H9 (cell line): ENCODE data around the gene KRT9. TPM values are rescaled to one million over a fixed set of nuclear protein-coding genes. Genes with fewer than 3 reads are reported as not detected.

Experiments used
- DNase-seq: peaks from one replicate; pipeline ENCODE4 v3.0.0-alpha.2; 2017
- H2AFZ ChIP-seq: one replicate; pipeline ENCODE4 v1.6.1; 2013; ENCODE audit warnings: mild to moderate bottlenecking, low read length, control low read depth, moderate library complexity
- H2AK5ac ChIP-seq: 2 replicates; pipeline ENCODE4 v1.6.1; 2013; ENCODE audit warnings: low read length, control low read depth, mixed read lengths; ENCODE audit not compliant: insufficient read length
- H2BK120ac ChIP-seq: one replicate; pipeline ENCODE4 v1.6.1; 2013; ENCODE audit warnings: low read depth, mild to moderate bottlenecking, low read length, control low read depth, inconsistent platforms; ENCODE audit not compliant: poor library complexity, severe bottlenecking
- H2BK12ac ChIP-seq: 2 replicates; pipeline ENCODE4 v1.6.1; 2013; ENCODE audit warnings: low read length, control low read depth, mixed read lengths, low read depth; ENCODE audit not compliant: insufficient read length
- H2BK15ac ChIP-seq: 2 replicates; pipeline ENCODE4 v1.6.1; 2013; ENCODE audit warnings: low read depth, low read length, control low read depth
- H2BK20ac ChIP-seq: one replicate; pipeline ENCODE4 v1.6.1; 2013; ENCODE audit warnings: low read depth, mild to moderate bottlenecking, low read length, control low read depth, inconsistent platforms; ENCODE audit not compliant: poor library complexity, severe bottlenecking
- H2BK5ac ChIP-seq: 2 replicates; pipeline ENCODE4 v1.6.1; 2013; ENCODE audit warnings: low read length, control low read depth, mixed read lengths; ENCODE audit not compliant: insufficient read length
- H3K14ac ChIP-seq: 2 replicates; pipeline ENCODE4 v1.6.1; 2013; ENCODE audit warnings: low read length, control low read depth; ENCODE audit not compliant: insufficient read depth
- H3K18ac ChIP-seq: 2 replicates; pipeline ENCODE4 v1.6.1; 2013; ENCODE audit warnings: low read depth, mild to moderate bottlenecking, mixed read lengths, low read length, control low read depth; ENCODE audit not compliant: insufficient read length
- H3K23ac ChIP-seq: 2 replicates; pipeline ENCODE4 v1.6.1; 2013; ENCODE audit warnings: low read length, control low read depth, mixed read lengths, low read depth; ENCODE audit not compliant: insufficient read length
- H3K23me2 ChIP-seq: 2 replicates; pipeline ENCODE4 v1.6.1; 2013; ENCODE audit warnings: low read depth, mild to moderate bottlenecking, mixed read lengths, low read length, control low read depth; ENCODE audit not compliant: insufficient read length, poor library complexity, severe bottlenecking
- H3K27ac ChIP-seq: 2 replicates; pipeline ENCODE4 v1.5.1; 2013; ENCODE audit warnings: low read length, control low read depth, mixed read lengths, low read depth; ENCODE audit not compliant: insufficient read length
- H3K27me3 ChIP-seq: 2 replicates; pipeline ENCODE4 v1.6.1; 2013; ENCODE audit warnings: low read length, control low read depth, inconsistent platforms; ENCODE audit not compliant: insufficient read depth
- H3K4ac ChIP-seq: 2 replicates; pipeline ENCODE4 v1.6.1; 2013; ENCODE audit warnings: low read depth, mild to moderate bottlenecking, control low read depth, inconsistent platforms, low read length, moderate library complexity
- H3K4me1 ChIP-seq: 2 replicates; pipeline ENCODE4 v1.6.1; 2013; ENCODE audit warnings: low read length, control low read depth, inconsistent platforms; ENCODE audit not compliant: insufficient read depth
- H3K4me2 ChIP-seq: 2 replicates; pipeline ENCODE4 v1.6.1; 2013; ENCODE audit warnings: low read length, control low read depth, mixed read lengths; ENCODE audit not compliant: insufficient read length, insufficient read depth
- H3K56ac ChIP-seq: 2 replicates; pipeline ENCODE4 v1.6.1; 2013; ENCODE audit warnings: low read depth, mild to moderate bottlenecking, mixed read lengths, low read length, control low read depth; ENCODE audit not compliant: insufficient read length
- H3K79me1 ChIP-seq: 2 replicates; pipeline ENCODE4 v1.6.1; 2013; ENCODE audit warnings: low read depth, mild to moderate bottlenecking, moderate library complexity, low read length, control low read depth, inconsistent platforms; ENCODE audit not compliant: insufficient read depth, poor library complexity, severe bottlenecking
- H3K79me2 ChIP-seq: 2 replicates; pipeline ENCODE4 v1.6.1; 2013; ENCODE audit warnings: low read length, control low read depth, inconsistent platforms; ENCODE audit not compliant: insufficient read depth
- H3K9ac ChIP-seq: 2 replicates; pipeline ENCODE4 v1.6.1; 2013; ENCODE audit warnings: low read length, control low read depth, mixed read lengths; ENCODE audit not compliant: insufficient read length; ENCODE audit errors: extremely low read depth
- H3K9me3 ChIP-seq: one replicate; pipeline ENCODE4 v1.6.1; 2013; ENCODE audit warnings: low read depth, low read length, inconsistent platforms; ENCODE audit not compliant: control insufficient read depth
- H3T11ph ChIP-seq: one replicate; pipeline ENCODE4 v1.6.1; 2013; ENCODE audit warnings: mild to moderate bottlenecking, low read length, control low read depth, inconsistent platforms
- H4K20me1 ChIP-seq: one replicate; pipeline ENCODE4 v1.6.1; 2013; ENCODE audit not compliant: control insufficient read depth, insufficient read length, insufficient read depth
- H4K5ac ChIP-seq: 2 replicates; pipeline ENCODE4 v1.6.1; 2013; ENCODE audit warnings: low read depth, mild to moderate bottlenecking, mixed read lengths, low read length, control low read depth; ENCODE audit not compliant: insufficient read length
- H4K8ac ChIP-seq: replicated peaks from 2 replicates; pipeline ENCODE4 v1.6.1; 2013; ENCODE audit warnings: low read length, control low read depth, mixed read lengths, low read depth; ENCODE audit not compliant: insufficient read length
- H4K91ac ChIP-seq: 2 replicates; pipeline ENCODE4 v1.6.1; 2013; ENCODE audit warnings: low read depth, mild to moderate bottlenecking, moderate library complexity, mixed read lengths, low read length, control low read depth; ENCODE audit not compliant: insufficient read length
- H3K27ac Mint-ChIP-seq, 3 experiments: 2 replicates in 2 of 3; 3 replicates in 1 of 3; pipeline ENCODE4 v1.8.0; 2020 to 2021; ENCODE audit warnings: mixed read lengths in 3 of 3, mild to moderate bottlenecking in 1 of 3, moderate library complexity in 1 of 3
- H3K27me3 Mint-ChIP-seq: 2 replicates; pipeline ENCODE4 v1.8.0; 2021; ENCODE audit warnings: low read depth, mild to moderate bottlenecking, moderate library complexity, mixed read lengths
- H3K36me3 Mint-ChIP-seq, 3 experiments: 2 replicates in 2 of 3; 3 replicates in 1 of 3; pipeline ENCODE4 v1.8.0; 2020 to 2021; ENCODE audit warnings: low read depth in 3 of 3, mixed read lengths in 3 of 3; ENCODE audit not compliant: insufficient read depth in 1 of 3
- H3K4me1 Mint-ChIP-seq, 2 experiments: 2 replicates each; pipeline ENCODE4 v1.8.0; 2020; ENCODE audit warnings: mixed read lengths in 2 of 2
- H3K4me3 Mint-ChIP-seq, 2 experiments: 2 replicates in 1 of 2; 3 replicates in 1 of 2; pipeline ENCODE4 v1.8.0; 2020 to 2021; ENCODE audit warnings: mild to moderate bottlenecking in 2 of 2, mixed read lengths in 2 of 2, moderate library complexity in 1 of 2
- H3K9me3 Mint-ChIP-seq, 2 experiments: 2 replicates in 1 of 2; 3 replicates in 1 of 2; pipeline ENCODE4 v1.8.0; 2020; ENCODE audit warnings: mild to moderate bottlenecking in 2 of 2, mixed read lengths in 2 of 2, moderate library complexity in 1 of 2
- WGBS: extraction: QIAGEN DNeasy Blood & Tissue Kit; methylation state at CpG from one replicate; pipeline ENCODE4 v1.1.7; 2013; ENCODE audit warnings: missing lambda C conversion rate, low lambda C conversion rate, mixed read lengths; ENCODE audit not compliant: insufficient read length; ENCODE audit errors: extremely low coverage; 5-methylcytosine and 5-hydroxymethylcytosine counted together
- total RNA-seq: library from RNA; stranded (reverse); gene quantifications from 2 replicates; pipeline ENCODE4 v1.2.1, GENCODE V29; 2021
- TF ChIP-seq, protein P1 (sequence below): fragments of 200-600 bp; sonication (generic); conservative IDR thresholded peaks from 3 replicates; pipeline ENCODE4 v1.8.0; 2021; ENCODE audit warnings: antibody characterized with exemption, mild to moderate bottlenecking

KRT9 gene
- total RNA-seq, 1 experiment from 2014 or later = not detected

DNA sequence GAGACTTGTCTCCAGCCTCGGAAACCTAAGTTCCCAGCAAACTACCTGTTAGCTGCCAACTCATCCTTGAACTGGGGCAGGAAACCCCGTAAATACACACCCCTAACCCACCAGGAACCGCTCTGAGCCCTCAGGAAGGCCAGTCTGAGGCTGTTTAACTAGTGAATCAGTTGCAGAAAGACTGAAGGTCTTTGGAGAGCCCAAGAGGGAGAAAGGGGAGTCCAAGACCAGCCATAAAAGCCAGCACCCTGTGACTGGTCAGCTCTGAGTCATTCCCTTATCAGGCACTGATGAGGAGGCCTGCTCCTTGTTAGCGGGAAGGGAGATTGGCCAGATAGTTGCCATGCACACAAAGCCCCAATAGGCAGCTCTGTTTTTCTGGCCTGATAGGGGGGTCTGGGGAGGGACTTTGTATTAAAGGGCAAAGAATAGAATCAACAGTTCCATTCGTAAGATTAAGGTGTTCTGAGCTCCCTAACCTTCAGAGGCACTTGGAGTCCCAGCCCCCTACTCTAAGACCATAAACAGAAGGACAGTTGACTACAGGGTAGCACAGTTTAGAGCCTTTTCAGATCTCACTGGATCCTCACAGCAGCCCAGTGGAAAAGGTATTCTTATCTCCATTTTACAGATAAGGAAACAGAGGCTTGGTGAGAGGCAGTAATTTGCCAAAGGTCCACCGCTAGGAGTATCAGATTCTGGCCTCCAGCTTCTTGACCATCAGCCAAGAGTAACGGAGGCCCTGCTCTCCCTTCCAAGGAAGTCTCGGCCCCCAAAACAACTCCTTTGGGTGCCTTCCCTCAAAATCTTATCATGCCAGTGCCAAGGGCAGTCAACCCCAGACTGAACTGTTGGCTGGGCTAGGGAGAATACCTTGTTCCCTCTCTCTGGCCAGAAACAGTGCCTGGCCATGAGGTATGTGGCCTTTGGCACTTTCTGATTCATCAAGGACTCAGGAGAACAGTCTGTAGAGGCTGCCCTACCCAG, 41.5 kb downstream of the KRT9 start:
- H4K91ac ChIP-seq = no peak overlapping the region
- Mint-ChIP-seq H3K27ac (no peak overlapping the region; a peak in 1 of 7 replicates), H3K9me3 (no peaks in the 10 kb centered on the region), H3K4me1 (peaks cover 35 to 38% of the 10 kb centered on the region in 2 experiments), H3K4me3 (no peak overlapping the region), H3K27me3 (peaks cover 20% of the 10 kb centered on the region), H3K36me3 (peaks cover 8 to 15% (median 14%) of the 10 kb centered on the region in 3 experiments; a peak in 6 of 7 replicates)
- H2BK20ac ChIP-seq = no peak overlapping the region
- no peaks in the 10 kb centered on the region for H4K20me1 ChIP-seq
- H2BK120ac ChIP-seq = no peak overlapping the region
- H3K79me2 ChIP-seq = peaks cover 4% of the 10 kb centered on the region; the same call in 1 of the 2 replicates
- peak overlapping the region; percentile 92; the same call in 1 of the 2 replicates for H2BK15ac ChIP-seq
- H3K4me1 ChIP-seq = peaks cover under 1% of the 10 kb centered on the region; the same call in 1 of the 2 replicates
- H3T11ph ChIP-seq = no peak overlapping the region
- no peaks in the 10 kb centered on the region for H3K27me3 ChIP-seq
- H2BK12ac ChIP-seq = no peak overlapping the region
- no peak overlapping the region for H2BK5ac ChIP-seq
- no peak overlapping the region for H3K4me2 ChIP-seq
- H2AFZ ChIP-seq = no peak overlapping the region
- H3K18ac ChIP-seq = no peak overlapping the region
- no peak overlapping the region for H4K5ac ChIP-seq
- TF ChIP-seq, protein P1, sequence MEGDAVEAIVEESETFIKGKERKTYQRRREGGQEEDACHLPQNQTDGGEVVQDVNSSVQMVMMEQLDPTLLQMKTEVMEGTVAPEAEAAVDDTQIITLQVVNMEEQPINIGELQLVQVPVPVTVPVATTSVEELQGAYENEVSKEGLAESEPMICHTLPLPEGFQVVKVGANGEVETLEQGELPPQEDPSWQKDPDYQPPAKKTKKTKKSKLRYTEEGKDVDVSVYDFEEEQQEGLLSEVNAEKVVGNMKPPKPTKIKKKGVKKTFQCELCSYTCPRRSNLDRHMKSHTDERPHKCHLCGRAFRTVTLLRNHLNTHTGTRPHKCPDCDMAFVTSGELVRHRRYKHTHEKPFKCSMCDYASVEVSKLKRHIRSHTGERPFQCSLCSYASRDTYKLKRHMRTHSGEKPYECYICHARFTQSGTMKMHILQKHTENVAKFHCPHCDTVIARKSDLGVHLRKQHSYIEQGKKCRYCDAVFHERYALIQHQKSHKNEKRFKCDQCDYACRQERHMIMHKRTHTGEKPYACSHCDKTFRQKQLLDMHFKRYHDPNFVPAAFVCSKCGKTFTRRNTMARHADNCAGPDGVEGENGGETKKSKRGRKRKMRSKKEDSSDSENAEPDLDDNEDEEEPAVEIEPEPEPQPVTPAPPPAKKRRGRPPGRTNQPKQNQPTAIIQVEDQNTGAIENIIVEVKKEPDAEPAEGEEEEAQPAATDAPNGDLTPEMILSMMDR = no peak
- H3K23me2 ChIP-seq = peaks cover 13% of the 10 kb centered on the region
- no peak for DNase-seq
- no peak overlapping the region for H3K14ac ChIP-seq
- H3K4ac ChIP-seq = no peak overlapping the region
- no peaks in the 10 kb centered on the region for H3K9me3 ChIP-seq
- H3K9ac ChIP-seq = no peak overlapping the region
- no peaks in the 10 kb centered on the region for H3K79me1 ChIP-seq
- no peak overlapping the region for H3K23ac ChIP-seq
- H3K56ac ChIP-seq = no peak overlapping the region
- no peak overlapping the region for H3K27ac ChIP-seq
- WGBS = no CpG with 5 or more reads among the region's 8 CpGs
- H4K8ac ChIP-seq = no peak overlapping the region
- H2AK5ac ChIP-seq = no peak overlapping the region
